NCI-H2196 treated with DMSO at 0.1 percent for 48 hours (cell line): ENCODE data around the gene CEP85L.

ENCODE experiments used
- DNase-seq: peaks from one replicate; lab custom pipeline; 2025; ENCODE audit not compliant: unreplicated experiment; lab: John Stamatoyannopoulos, UW

The CEP85L gene

GRCh38 chr6:118661831-118662230, 10.4 kb upstream of the CEP85L start:
- no peak for DNase-seq

GRCh38 chr6:118660218-118660569, 8.8 kb upstream of the CEP85L start:
- no peak for DNase-seq

GRCh38 chr6:118659513-118660217, 8.3 kb upstream of the CEP85L start:
- DNase-seq = no peak

GRCh38 chr6:118656847-118657451, 5.6 kb upstream of the CEP85L start:
- no peak for DNase-seq

GRCh38 chr6:118652051-118652615, 742 bp upstream of the CEP85L start:
- no peak for DNase-seq

GRCh38 chr6:118650582-118651281, 659 bp downstream of the CEP85L start:
- DNase-seq = no peak

GRCh38 chr6:118649918-118650581, 1.3 kb downstream of the CEP85L start:
- no peak for DNase-seq

- no peak for DNase-seq
These were observed 2.4 kb downstream of the CEP85L start for GRCh38 chr6:118648866-118649554.

- DNase-seq = no peak
These were observed 4.4 kb downstream of the CEP85L start for GRCh38 chr6:118646977-118647376.

GRCh38 chr6:118645395-118645794, 6.0 kb downstream of the CEP85L start:
- no peak for DNase-seq

GRCh38 chr6:118644007-118644406, 7.4 kb downstream of the CEP85L start:
- no peak for DNase-seq

GRCh38 chr6:118641042-118641441, 10.3 kb downstream of the CEP85L start:
- no peak for DNase-seq

GRCh38 chr6:118639054-118639964, 12.1 kb downstream of the CEP85L start:
- DNase-seq = no peak

- no peak for DNase-seq
These were observed 13.1 kb downstream of the CEP85L start for GRCh38 chr6:118638288-118638687.

- DNase-seq = no peak
These were observed 15.3 kb downstream of the CEP85L start for GRCh38 chr6:118635909-118636735.

GRCh38 chr6:118632359-118632758, 19.0 kb downstream of the CEP85L start:
- DNase-seq = no peak

GRCh38 chr6:118630923-118631322, 20.5 kb downstream of the CEP85L start:
- DNase-seq = no peak

GRCh38 chr6:118630067-118630466, 21.3 kb downstream of the CEP85L start:
- no peak for DNase-seq

GRCh38 chr6:118627724-118628123, 23.7 kb downstream of the CEP85L start:
- DNase-seq = no peak
